Measurements from ENCODE around the gene MED27. TPM values are rescaled to one million over a fixed set of nuclear protein-coding genes. Genes with fewer than 3 reads are reported as not detected.

MED27 gene
- total RNA-seq, 1 donor from 2014 or later = 24.1 TPM

GRCh38 chr9:131981116-131981776 lies 98.4 kb downstream of the MED27 start:
- TF ChIP-seq CTCF (IDR thresholded peaks at IDR 0.05) = no peak
- no peaks in the 10 kb centered on the region for H3K9me3 Mint-ChIP-seq (ENCODE audit: unreplicated experiment)
- peaks cover 12% of the 10 kb centered on the region for H3K4me1 Mint-ChIP-seq (ENCODE audit: unreplicated experiment)
- DNase-seq (ENCODE audit: extremely low spot score, unreplicated experiment) = no peak
- H3K4me3 Mint-ChIP-seq (ENCODE audit: unreplicated experiment) = no peak overlapping the region
- peaks cover 6% of the 10 kb centered on the region for H3K36me3 Mint-ChIP-seq (ENCODE audit: unreplicated experiment)
- no peaks in the 10 kb centered on the region for H3K27me3 Mint-ChIP-seq (ENCODE audit: unreplicated experiment)
- no peak overlapping the region for H3K27ac Mint-ChIP-seq (ENCODE audit: unreplicated experiment)

- Mint-ChIP-seq H3K27ac (ENCODE audit: unreplicated experiment) (no peak overlapping the region), H3K4me1 (ENCODE audit: unreplicated experiment) (peaks cover 12% of the 10 kb centered on the region), H3K4me3 (ENCODE audit: unreplicated experiment) (no peak overlapping the region), H3K27me3 (ENCODE audit: unreplicated experiment) (no peaks in the 10 kb centered on the region), H3K36me3 (ENCODE audit: unreplicated experiment) (peaks cover 6% of the 10 kb centered on the region), H3K9me3 (ENCODE audit: unreplicated experiment) (no peaks in the 10 kb centered on the region)
- no peak for TF ChIP-seq CTCF (IDR thresholded peaks at IDR 0.05)
- DNase-seq (ENCODE audit: extremely low spot score, unreplicated experiment) = no peak
These were observed 99.2 kb downstream of the MED27 start for GRCh38 chr9:131980267-131981016.

GRCh38 chr9:131977109-131977838 lies 102.4 kb downstream of the MED27 start:
- Mint-ChIP-seq H3K27me3 (ENCODE audit: unreplicated experiment) (no peaks in the 10 kb centered on the region), H3K9me3 (ENCODE audit: unreplicated experiment) (no peaks in the 10 kb centered on the region), H3K27ac (ENCODE audit: unreplicated experiment) (no peak overlapping the region), H3K4me3 (ENCODE audit: unreplicated experiment) (no peak overlapping the region), H3K36me3 (ENCODE audit: unreplicated experiment) (peaks cover 5% of the 10 kb centered on the region), H3K4me1 (ENCODE audit: unreplicated experiment) (peaks cover 12% of the 10 kb centered on the region)
- no peak for TF ChIP-seq CTCF (IDR thresholded peaks at IDR 0.05)
- DNase-seq (ENCODE audit: extremely low spot score, unreplicated experiment) = no peak

DNA sequence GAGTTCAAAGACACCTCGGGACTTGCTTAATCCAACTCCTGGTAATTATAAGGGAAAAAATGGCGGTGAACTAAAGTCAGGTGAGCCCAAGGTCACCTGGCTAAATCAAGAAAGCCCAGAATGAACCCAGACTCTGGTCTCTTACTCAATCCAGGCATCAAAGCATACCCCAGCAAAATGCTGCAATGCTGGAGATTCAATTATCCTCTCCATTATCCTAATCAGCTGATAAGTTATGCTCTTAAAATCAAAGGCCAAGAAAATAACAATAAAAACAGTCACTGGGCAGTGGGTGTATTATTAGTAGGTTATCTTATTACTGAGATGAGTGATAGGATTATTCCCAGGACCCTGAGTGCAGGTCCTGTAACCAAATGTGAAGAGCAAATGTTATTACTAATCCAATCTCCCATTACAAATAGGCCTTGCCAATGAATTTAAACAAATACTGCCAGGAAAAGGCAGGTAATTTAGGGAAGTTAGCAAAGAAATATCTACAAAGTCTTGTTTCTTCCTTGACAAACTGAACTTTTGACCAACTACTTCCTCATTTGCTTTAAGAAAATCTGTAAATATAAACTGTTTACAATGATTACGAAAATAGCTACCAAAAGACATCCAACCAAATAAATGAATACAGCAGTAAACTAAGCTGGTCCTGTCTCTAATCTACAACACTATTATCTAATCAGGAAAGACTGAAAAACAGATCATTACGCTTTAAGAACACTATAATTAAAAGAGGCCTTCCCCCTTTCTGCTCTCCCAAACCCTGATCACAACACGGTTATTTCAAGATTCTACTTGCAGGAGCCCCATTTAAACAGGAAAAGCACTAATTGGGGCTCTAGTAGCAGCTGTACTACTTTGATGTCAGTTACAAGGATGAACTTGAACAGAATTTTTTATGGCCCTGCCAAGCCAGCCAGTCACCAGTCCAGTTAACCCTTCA lies 103.2 kb downstream of the MED27 start:
- Mint-ChIP-seq H3K27me3 (ENCODE audit: unreplicated experiment) (no peaks in the 10 kb centered on the region), H3K4me3 (ENCODE audit: unreplicated experiment) (no peak overlapping the region), H3K36me3 (ENCODE audit: unreplicated experiment) (peaks cover 5% of the 10 kb centered on the region), H3K4me1 (ENCODE audit: unreplicated experiment) (peaks cover 10% of the 10 kb centered on the region), H3K9me3 (ENCODE audit: unreplicated experiment) (no peaks in the 10 kb centered on the region), H3K27ac (ENCODE audit: unreplicated experiment) (no peak overlapping the region)
- DNase-seq (ENCODE audit: extremely low spot score, unreplicated experiment) = no peak
- no peak for TF ChIP-seq CTCF (IDR thresholded peaks at IDR 0.05)

Measured in osteocyte (in vitro differentiated cells).